Heart left ventricle (tissue), 16 donors: ENCODE results near the gene IL12B. TPM values are rescaled to one million over a fixed set of nuclear protein-coding genes. Genes with fewer than 3 reads are reported as not detected.

Experiments
- ATAC-seq, 4 donors: fragments of 200-7000 bp; cut with Tn5 transposase; one replicate each; pipeline ENCODE4 v1.9.1; 2020 to 2022; ENCODE audit warnings: moderate library complexity in 4 of 4, mild to moderate bottlenecking in 3 of 4, moderate number of reproducible peaks in 1 of 4
- DNase-seq, 5 donors: peaks; one replicate each; pipeline ENCODE4 v3.0.0-alpha.2; 2020
- H3K27ac ChIP-seq, 12 donors: fragments of 200-600 bp; sonication (generic) in 4 of 12; one replicate each; pipeline versions ENCODE4 v1.5.0 to v1.8.0; 2016 to 2022; ENCODE audit warnings: mild to moderate bottlenecking in 2 of 12
- H3K27me3 ChIP-seq, 9 donors: fragments of 200-600 bp; sonication (generic) in 2 of 9; one replicate each; pipeline versions ENCODE4 v1.5.1 to v1.8.0; 2016 to 2022; ENCODE audit warnings: mild to moderate bottlenecking in 3 of 9
- H3K36me3 ChIP-seq, 9 donors: fragments of 200-600 bp; sonication (generic) in 2 of 9; one replicate each; pipeline versions ENCODE4 v1.5.0 to v1.8.0; 2018 to 2022; ENCODE audit warnings: mild to moderate bottlenecking in 2 of 9
- H3K4me1 ChIP-seq, 12 donors: fragments of 200-600 bp; sonication (generic) in 4 of 12; one replicate each; pipeline versions ENCODE4 v1.5.0 to v1.8.0; 2016 to 2022; ENCODE audit warnings: mild to moderate bottlenecking in 3 of 12
- H3K4me3 ChIP-seq, 12 donors: fragments of 200-600 bp; sonication (generic) in 4 of 12; one replicate each; pipeline versions ENCODE4 v1.5.0 to v1.8.0; 2017 to 2022; ENCODE audit warnings: mild to moderate bottlenecking in 9 of 12, moderate library complexity in 4 of 12
- H3K9me3 ChIP-seq, 12 donors: fragments of 200-600 bp; sonication (generic) in 4 of 12; one replicate each; pipeline versions ENCODE4 v1.5.0 to v1.8.0; 2016 to 2022; ENCODE audit warnings: mild to moderate bottlenecking in 1 of 12
- CTCF ChIP-seq, 12 donors: fragments of 200-600 bp; sonication (generic) in 4 of 12; IDR thresholded peaks; one replicate each; pipeline versions ENCODE4 v1.5.0 to v1.8.0; 2018 to 2022; ENCODE audit warnings: antibody characterized with exemption in 12 of 12, mild to moderate bottlenecking in 5 of 12
- POLR2A ChIP-seq, 2 donors: fragments of 450-650 bp; IDR thresholded peaks; one replicate each; pipeline ENCODE4 v1.6.1; 2017; ENCODE audit warnings: antibody characterized with exemption in 2 of 2, mild to moderate bottlenecking in 2 of 2, moderate library complexity in 2 of 2
- WGBS, 4 donors: extraction: QIAGEN DNeasy Blood & Tissue Kit in 2 of 4; methylation state at CpG; one replicate each; pipeline versions ENCODE4 v1.1.5 to v1.1.7; 2013 to 2018; 5-methylcytosine and 5-hydroxymethylcytosine counted together
- intact Hi-C, 10 donors: fragments of 100-400 bp; cut with DNase I; formaldehyde crosslinking; loops; one replicate each; pipeline versions ENCODE4 v1.11.1 to v1.14.2; 2022
- polyA plus RNA-seq, 2 donors: library from polyadenylated mRNA; stranded (reverse); fragments of 200-250 nt; gene quantifications; one replicate each; pipeline ENCODE4 v1.2.3, GENCODE V29; 2013
- total RNA-seq, 9 donors: library from RNA; depleted of rRNA in 2 of 9; stranded (reverse); fragments of >200 nt in 2 of 9; fragmentation: NEBNext Ultra II Directional in 3 of 9; extraction: Animal tissue kit (Norgen Biotek cat#: 25700) in 3 of 9; gene quantifications; one replicate each; pipeline versions ENCODE4 v1.1.0 to v1.2.4, GENCODE V29; 2016 to 2023
- donor health status: ischemic (EF 13 %, LVEDD 7.1; RV severe dilation, severe dysfunction).
- donor health status: healthy with polysubstance abuse.
- donor health status: DM: no; HTN: yes; CAD: no.
- donor health status: DM: no; HTN: no; CAD: no.
- donor health status: ischemic (EF 25% LVEDD 6.9; RV normal size, moderate dysfunction).
- donor health status: ischemic (EF 25% LVEDD 5.7; RV mildly dilated, moderate dysfunction).
- donor health status: healthy.
- donor health status: DM: yes; HTN: yes; CAD: no.
- donor health status: ischemic (EF 35%, LVEDD 5.7; RV mildly dilated, moderate dysfunction).
- donor health status: nonischemic (EF 11% LVEDD 7.7; RV severe dilation, severe dysfunction).
- donor health status: DM: yes; HTN: yes; CAD: no.
- donor health status: PGD.
- donor health status: ischemic (EF 29% LVEDD 5.4; RV normal size, mild dysfunction).
- donor health status: nonischemic (EF 23%, LVEDD 6.1; RV moderate dilation, normal function).

IL12B gene
- total and polyA plus RNA-seq, 11 donors, result not detected

DNA sequence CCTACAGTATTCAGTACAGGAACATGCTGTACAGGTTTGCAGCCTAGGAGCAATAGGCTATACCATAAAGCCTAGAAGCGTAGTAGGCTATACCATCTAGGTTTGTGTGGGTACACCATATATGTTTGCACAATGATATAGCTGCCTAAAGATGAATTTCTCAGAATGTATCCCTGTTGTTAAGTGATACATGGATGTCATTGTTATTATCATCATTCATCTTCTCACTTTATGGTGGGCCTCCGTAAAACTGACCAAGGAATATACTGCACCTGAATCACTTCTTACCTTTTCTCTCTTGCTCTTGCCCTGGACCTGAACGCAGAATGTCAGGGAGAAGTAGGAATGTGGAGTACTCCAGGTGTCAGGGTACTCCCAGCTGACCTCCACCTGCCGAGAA is 11.8 kb downstream of the IL12B start:
- no peak overlapping the region for H3K4me3 ChIP-seq
- no peak for ATAC-seq
- peaks cover 0 to 7% (median 0%) of the 10 kb centered on the region in 9 donors for H3K27me3 ChIP-seq
- no peaks in the 10 kb centered on the region for H3K4me1 ChIP-seq
- TF ChIP-seq CTCF (IDR thresholded peaks at IDR 0.05), result no peak
- TF ChIP-seq POLR2A (IDR thresholded peaks at IDR 0.05), result no peak
- H3K36me3 ChIP-seq, result no peaks in the 10 kb centered on the region
- no peak for DNase-seq
- 90 to 94% (median 94%) methylated on average over 4 of the region's 4 CpGs for WGBS, 4 donors
- no peaks in the 10 kb centered on the region for H3K9me3 ChIP-seq
- no peak overlapping the region for H3K27ac ChIP-seq
- intact Hi-C loops, result loop anchor here in 4 of 10 donors (5.0 to 10.0 kb wide), 2 partner anchors 161 to 164 kb away; no protein-coding TSS in a partner anchor

GRCh38 chr5:159317849-159318248 is 12.4 kb downstream of the IL12B start:
- Histone ChIP-seq H3K27ac (no peak overlapping the region), H3K36me3 (no peaks in the 10 kb centered on the region), H3K4me1 (no peaks in the 10 kb centered on the region), H3K27me3 (peaks cover 0 to 10% (median 0%) of the 10 kb centered on the region in 9 donors), H3K4me3 (no peak overlapping the region), H3K9me3 (no peaks in the 10 kb centered on the region)
- 55 to 59% (median 58%) methylated on average over 2 of the region's 2 CpGs for WGBS, 4 donors
- ATAC-seq (no peak), DNase-seq (no peak)
- TF ChIP-seq POLR2A (IDR thresholded peaks at IDR 0.05) (no peak), CTCF (IDR thresholded peaks at IDR 0.05) (no peak)
- intact Hi-C loops, result loop anchor here in 6 of 10 donors (2.0 to 10.0 kb wide), 3 partner anchors 161 to 163 kb away; no protein-coding TSS in a partner anchor

- TF ChIP-seq POLR2A (IDR thresholded peaks at IDR 0.05) (no peak), CTCF (IDR thresholded peaks at IDR 0.05) (peak; percentile 26 to 63 (median 46))
- Histone ChIP-seq H3K27me3 (peaks cover 0 to 21% (median 0%) of the 10 kb centered on the region in 9 donors), H3K4me3 (no peak overlapping the region), H3K4me1 (no peaks in the 10 kb centered on the region), H3K36me3 (no peaks in the 10 kb centered on the region), H3K9me3 (no peaks in the 10 kb centered on the region), H3K27ac (no peak overlapping the region)
- ATAC-seq, result peak; percentile 51 to 66 (median 58)
- WGBS, 4 donors, result 76 to 86% (median 79%) methylated on average over 9 of the region's 9 CpGs
- intact Hi-C loops, result loop anchor here in 7 of 10 donors (1.0 to 10.0 kb wide), 4 partner anchors 159 to 162 kb away; no protein-coding TSS in a partner anchor
- DNase-seq, result peak in 2 of 5 donors; percentile 20 to 31
Measured at GRCh38 chr5:159316519-159317383, 13.5 kb downstream of the IL12B start.

DNA sequence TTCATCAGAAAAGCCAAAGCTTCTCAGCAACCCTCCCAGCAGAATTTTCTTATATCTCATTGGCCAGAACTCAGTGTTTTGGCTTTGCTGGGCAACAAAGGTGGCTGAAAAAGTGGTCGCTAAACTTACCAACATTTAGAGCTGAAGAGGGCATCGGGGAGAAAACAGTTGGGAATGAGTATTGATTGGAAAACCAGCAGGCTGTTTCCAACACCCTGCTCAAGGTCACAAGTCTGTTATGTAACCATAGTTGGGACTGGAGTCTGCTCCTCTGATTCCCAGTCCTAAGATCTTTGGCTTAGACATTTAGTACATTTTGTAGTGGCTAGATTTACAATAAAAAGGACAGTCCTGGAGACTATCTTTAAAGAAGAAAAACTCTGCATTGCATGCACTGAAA is 17.1 kb downstream of the IL12B start:
- no peak overlapping the region for H3K27ac ChIP-seq
- no peaks in the 10 kb centered on the region for H3K9me3 ChIP-seq
- H3K36me3 ChIP-seq, result no peaks in the 10 kb centered on the region
- H3K4me1 ChIP-seq, result peaks cover 0 to 8% (median 0%) of the 10 kb centered on the region in 12 donors
- TF ChIP-seq POLR2A (IDR thresholded peaks at IDR 0.05), result no peak
- no peak for TF ChIP-seq CTCF (IDR thresholded peaks at IDR 0.05)
- ATAC-seq, result no peak
- DNase-seq, result no peak
- 77 to 92% (median 89%) methylated on average over 2 of the region's 2 CpGs for WGBS, 4 donors
- H3K27me3 ChIP-seq, result peaks cover 0 to 48% (median 10%) of the 10 kb centered on the region in 9 donors
- intact Hi-C loops, result loop anchor here in 1 of 10 donors (10.0 kb wide), 1 partner anchor 158 kb away; no protein-coding TSS in a partner anchor
- H3K4me3 ChIP-seq, result no peak overlapping the region
